Endothelial cell of umbilical vein (primary cell): Measurements from ENCODE around the gene IGFBP6. TPM values are rescaled to one million over a fixed set of nuclear protein-coding genes. Genes with fewer than 3 reads are reported as not detected.

ENCODE experiments used
- BruUV-seq: library from RNA; stranded (reverse); fragments of 400-500 nt; replicated peaks from 2 replicates; lab custom pipeline; 2021; lab: Mats Ljungman, UMichigan
- CTCF ChIA-PET: fragments of 300-600, 350-600 bp; sonication (Branson Sonifier 250); formaldehyde crosslinking; loops from one replicate; lab custom pipeline; 2021; ENCODE audit warnings: antibody characterized with exemption, inconsistent platforms; lab: Charles Lee
- POLR2A ChIA-PET: fragments of 300-600, 350-600 bp; sonication (Branson Sonifier 250); formaldehyde crosslinking; loops from one replicate; lab custom pipeline; 2021; ENCODE audit warnings: antibody characterized with exemption, inconsistent platforms; lab: Charles Lee
- DNase-seq: peaks from one replicate; pipeline ENCODE4 v3.0.0-alpha.2; 2011; ENCODE audit warnings: low read depth, low spot score
- FAIRE-seq: peaks from 2 replicates; lab custom pipeline; 2011; peaks lifted over from hg19 to GRCh38; lab: Jason Lieb, UNC
- H2AFZ ChIP-seq: 2 replicates; pipeline ENCODE4 v1.6.0; 2012; ENCODE audit warnings: low read depth, low read length, control low read depth, inconsistent platforms
- H3K27ac ChIP-seq: 2 replicates; pipeline ENCODE4 v1.5.1; 2011; ENCODE audit warnings: low read depth, mild to moderate bottlenecking, control low read depth, low read length, moderate library complexity; ENCODE audit not compliant: insufficient read depth
- H3K27me3 ChIP-seq, 2 experiments: 2 replicates each; pipeline versions ENCODE4 v1.6.0 to v1.6.1; 2011; ENCODE audit warnings: low read length in 2 of 2, mixed read lengths in 1 of 2; ENCODE audit not compliant: control insufficient read depth in 2 of 2, insufficient read depth in 2 of 2
- H3K36me3 ChIP-seq, 2 experiments: 2 replicates in 1 of 2; 3 replicates in 1 of 2; pipeline ENCODE4 v1.5.1; 2011; ENCODE audit warnings: low read length in 2 of 2, mild to moderate bottlenecking in 1 of 2, moderate library complexity in 1 of 2; ENCODE audit not compliant: control insufficient read depth in 2 of 2, insufficient read depth in 2 of 2; ENCODE audit errors: extremely low read depth in 1 of 2
- H3K4me1 ChIP-seq: 3 replicates; pipeline ENCODE4 v1.5.1; 2011; ENCODE audit warnings: mild to moderate bottlenecking, low read length; ENCODE audit not compliant: control insufficient read depth, insufficient read depth; ENCODE audit errors: extremely low read depth
- H3K4me2 ChIP-seq: 2 replicates; pipeline ENCODE4 v1.6.1; 2011; ENCODE audit warnings: low read length, control low read depth, mixed read lengths; ENCODE audit not compliant: insufficient read depth
- H3K4me3 ChIP-seq, 3 experiments: fragments of 200-600 bp in 1 of 3; sonication (generic), shearing (Covaris generic) in 1 of 3; replicated peaks in 1 of 3; 2 replicates each; pipeline ENCODE4 v1.5.1; 2011 to 2016; ENCODE audit warnings: control low read depth in 3 of 3, low read length in 3 of 3, mild to moderate bottlenecking in 2 of 3, inconsistent platforms in 1 of 3, low read depth in 1 of 3, moderate library complexity in 1 of 3; ENCODE audit not compliant: insufficient read depth in 1 of 3
- H3K79me2 ChIP-seq: 2 replicates; pipeline ENCODE4 v1.6.0; 2012; ENCODE audit warnings: low read length, inconsistent platforms; ENCODE audit not compliant: control insufficient read depth, insufficient read depth
- H3K9ac ChIP-seq: replicated peaks from 2 replicates; pipeline ENCODE3; 2011; ENCODE audit warnings: low read length, control low read depth; ENCODE audit not compliant: insufficient read depth; ENCODE audit errors: extremely low read depth
- H3K9me1 ChIP-seq: replicated peaks from 3 replicates; pipeline ENCODE4 v1.6.0; 2011; ENCODE audit warnings: mild to moderate bottlenecking, low read length; ENCODE audit not compliant: control insufficient read depth, insufficient read depth; ENCODE audit errors: extremely low read depth
- H3K9me3 ChIP-seq: replicated peaks from 2 replicates; pipeline ENCODE4 v1.5.1; 2012; ENCODE audit warnings: low read length, inconsistent platforms; ENCODE audit not compliant: control insufficient read depth, insufficient read depth
- H4K20me1 ChIP-seq: replicated peaks from 2 replicates; pipeline ENCODE3; 2011; ENCODE audit warnings: mild to moderate bottlenecking, low read length; ENCODE audit not compliant: control insufficient read depth, insufficient read depth; ENCODE audit errors: extremely low read depth
- EZH2 ChIP-seq: IDR thresholded peaks from 2 replicates; pipeline ENCODE4 v1.6.1; 2012; ENCODE audit warnings: borderline replicate concordance, low read depth, mild to moderate bottlenecking, moderate library complexity, low read length, inconsistent platforms; ENCODE audit not compliant: severe bottlenecking
- FOS ChIP-seq: IDR thresholded peaks from 2 replicates; pipeline ENCODE4 v1.6.1; 2011; ENCODE audit warnings: mild to moderate bottlenecking, low read length, moderate library complexity, borderline replicate concordance; ENCODE audit not compliant: insufficient read depth
- GATA2 ChIP-seq: IDR thresholded peaks from 2 replicates; pipeline ENCODE4 v1.7.0; 2011; ENCODE audit warnings: low read depth, mild to moderate bottlenecking, moderate library complexity, mixed read lengths, low read length; ENCODE audit not compliant: insufficient read length, insufficient read depth
- JUN ChIP-seq: IDR thresholded peaks from 2 replicates; pipeline ENCODE4 v1.6.1; 2011; ENCODE audit warnings: borderline replicate concordance, low read depth; ENCODE audit not compliant: insufficient read length, insufficient read depth
- MAX ChIP-seq: IDR thresholded peaks from 2 replicates; pipeline ENCODE4 v1.6.1; 2011; ENCODE audit not compliant: insufficient read depth, insufficient read length
- MYC ChIP-seq: IDR thresholded peaks from one replicate; pipeline ENCODE4 v1.6.1; 2011; ENCODE audit warnings: mild to moderate bottlenecking, low read depth, low read length
- POLR2A ChIP-seq: IDR thresholded peaks from 2 replicates; pipeline ENCODE4 v1.6.1; 2012; ENCODE audit warnings: low read depth, mild to moderate bottlenecking, control low read depth, low read length
- POLR2AphosphoS5 ChIP-seq: IDR thresholded peaks from 2 replicates; pipeline ENCODE4 v1.6.1; 2012; ENCODE audit warnings: low read depth, mild to moderate bottlenecking, control low read depth, low read length, moderate library complexity; ENCODE audit not compliant: insufficient read depth
- dilution Hi-C: fragments of 300-500 bp; cut with MboI; formaldehyde crosslinking; loops from one replicate; pipeline ENCODE4 v1.15.0; 2019; ENCODE audit warnings: low sequenced_read_pairs; ENCODE audit not compliant: extremely low pct_ligation_motif_present
- intact Hi-C: fragments of 100-400 bp; cut with micrococcal nuclease; formaldehyde crosslinking; loops from one replicate; pipeline ENCODE4 v1.10.0; 2022
- polyA plus RNA-seq, 4 experiments: library from polyadenylated mRNA; depleted of rRNA in 3 of 4; stranded (reverse) in 3 of 4; unstranded in 1 of 4; fragments of >200 nt; gene quantifications; 2 replicates each; pipeline versions ENCODE4 v1.2.1 to v1.2.3, GENCODE V29; 2011 to 2012; ENCODE audit warnings: missing spikeins in 1 of 4
- total RNA-seq: library from RNA; stranded (reverse); gene quantifications from 2 replicates; pipeline ENCODE4 v1.2.3, GENCODE V29; 2021
- TF ChIP-seq, protein P1 (sequence below), 2 donors: IDR thresholded peaks; 1 replicate in 1 of 2; 2 replicates in 1 of 2; pipeline ENCODE4 v1.5.1; 2011; ENCODE audit warnings: low read length in 2 of 2, mild to moderate bottlenecking in 2 of 2, moderate library complexity in 2 of 2, control low read depth in 1 of 2, inconsistent platforms in 1 of 2, low read depth in 1 of 2; ENCODE audit not compliant: insufficient read depth in 1 of 2; ENCODE audit errors: extremely low read depth in 1 of 2

Gene IGFBP6
- total and polyA plus RNA-seq, 2 donors (not counting 3 experiments of a cell fraction or from before 2014, with no cell fraction given) = 14.1 to 18.2 TPM

DNA sequence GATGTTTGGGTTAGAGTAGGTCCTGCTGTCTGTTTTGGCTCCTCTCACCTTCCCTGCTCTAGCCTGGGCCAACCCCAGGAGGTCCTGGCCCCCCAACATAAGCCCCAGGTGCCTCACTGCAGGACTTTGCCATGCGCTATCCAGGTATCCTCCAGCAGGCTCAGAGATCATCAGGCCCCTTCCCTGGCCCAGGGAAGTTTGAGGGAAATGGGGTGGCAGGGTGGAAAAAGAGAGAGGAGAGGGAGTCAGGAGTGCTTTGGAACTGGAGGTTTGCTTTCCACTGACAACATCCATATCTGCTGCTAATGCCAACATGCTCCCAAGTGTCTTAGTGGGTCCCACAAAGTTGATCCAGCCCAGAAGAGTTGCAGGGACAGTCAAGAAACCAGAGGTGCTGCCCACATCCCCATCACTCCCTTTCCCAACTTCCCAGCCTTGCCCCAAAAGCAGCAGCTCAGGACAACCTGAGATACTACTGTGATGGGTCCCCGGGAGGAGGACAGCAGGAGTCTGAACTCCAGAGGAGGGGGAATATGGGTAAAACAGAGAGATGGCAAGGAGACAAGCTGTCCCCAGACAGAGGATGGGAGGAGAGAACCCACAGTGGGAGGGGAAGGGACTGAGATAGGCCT is 46.9 kb upstream of the IGFBP6 start:
- no peaks in the 10 kb centered on the region for H3K27me3 ChIP-seq
- H3K27ac ChIP-seq = peak overlapping the region; percentile 60
- H3K9me1 ChIP-seq = no peaks in the 10 kb centered on the region
- peak overlapping the region; percentile 52 for H3K9ac ChIP-seq
- peak; percentile 28 for DNase-seq
- H3K79me2 ChIP-seq = peaks cover 15% of the 10 kb centered on the region
- dilution Hi-C loops (no loop called here), intact Hi-C loops (loop anchor here (1.0 to 5.0 kb wide), 2 partner anchors 11 to 47 kb away; partner anchors contain the start of gene IGFBP6)
- no peaks in the 10 kb centered on the region for H4K20me1 ChIP-seq
- peak overlapping the region; percentile 85 for H3K4me2 ChIP-seq
- H3K9me3 ChIP-seq = no peaks in the 10 kb centered on the region
- ChIA-PET CTCF (interaction anchor here (2.0 to 5.2 kb wide), 2 partner anchors 13 to 16 kb away, joined by 15 to 79 read pairs; no protein-coding TSS in a partner anchor), POLR2A (interaction anchor here (0.6 kb wide), 1 partner anchor 141 kb away, joined by 3 read pairs; no protein-coding TSS in a partner anchor)
- peaks cover 68% of the 10 kb centered on the region for H3K4me1 ChIP-seq
- TF ChIP-seq MYC (no peak), POLR2A (no peak), POLR2AphosphoS5 (no peak), JUN (no peak), GATA2 (no peak), EZH2 (no peak), FOS (no peak), MAX (no peak)
- TF ChIP-seq, protein P1, sequence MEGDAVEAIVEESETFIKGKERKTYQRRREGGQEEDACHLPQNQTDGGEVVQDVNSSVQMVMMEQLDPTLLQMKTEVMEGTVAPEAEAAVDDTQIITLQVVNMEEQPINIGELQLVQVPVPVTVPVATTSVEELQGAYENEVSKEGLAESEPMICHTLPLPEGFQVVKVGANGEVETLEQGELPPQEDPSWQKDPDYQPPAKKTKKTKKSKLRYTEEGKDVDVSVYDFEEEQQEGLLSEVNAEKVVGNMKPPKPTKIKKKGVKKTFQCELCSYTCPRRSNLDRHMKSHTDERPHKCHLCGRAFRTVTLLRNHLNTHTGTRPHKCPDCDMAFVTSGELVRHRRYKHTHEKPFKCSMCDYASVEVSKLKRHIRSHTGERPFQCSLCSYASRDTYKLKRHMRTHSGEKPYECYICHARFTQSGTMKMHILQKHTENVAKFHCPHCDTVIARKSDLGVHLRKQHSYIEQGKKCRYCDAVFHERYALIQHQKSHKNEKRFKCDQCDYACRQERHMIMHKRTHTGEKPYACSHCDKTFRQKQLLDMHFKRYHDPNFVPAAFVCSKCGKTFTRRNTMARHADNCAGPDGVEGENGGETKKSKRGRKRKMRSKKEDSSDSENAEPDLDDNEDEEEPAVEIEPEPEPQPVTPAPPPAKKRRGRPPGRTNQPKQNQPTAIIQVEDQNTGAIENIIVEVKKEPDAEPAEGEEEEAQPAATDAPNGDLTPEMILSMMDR (IDR thresholded peaks at IDR 0.05; ENCODE audit: extremely low read depth in 1 of 2, insufficient read depth in 1 of 2, low read depth in 1 of 2, low read length in 2 of 2) = no peak
- no TSS peak for BruUV-seq
- H2AFZ ChIP-seq = no peak overlapping the region
- peaks cover 0 to 5% of the 10 kb centered on the region in 2 experiments for H3K36me3 ChIP-seq
- peak overlapping the region; percentile 13 to 78 (median 68) for H3K4me3 ChIP-seq
- peak; percentile 54 for FAIRE-seq
